Measurements from ENCODE around the gene THSD7B.

THSD7B gene

GRCh38 chr2:136798766-136799165 lies 33.4 kb downstream of the THSD7B start:
- DNase-seq (ENCODE audit: low read depth) = no peak
- H3K4me3 ChIP-seq (ENCODE audit: low read depth, low read length) = no peak overlapping the region
- no peak for TF ChIP-seq CTCF (IDR thresholded peaks at IDR 0.05; ENCODE audit: control insufficient read depth, extremely low read depth, insufficient read depth)

GRCh38 chr2:136801661-136802060 lies 36.3 kb downstream of the THSD7B start:
- no peak overlapping the region for H3K4me3 ChIP-seq (ENCODE audit: low read depth, low read length)
- DNase-seq (ENCODE audit: low read depth) = no peak
- no peak for TF ChIP-seq CTCF (IDR thresholded peaks at IDR 0.05; ENCODE audit: control insufficient read depth, extremely low read depth, insufficient read depth)

GRCh38 chr2:136809998-136810397 lies 44.7 kb downstream of the THSD7B start:
- no peak for TF ChIP-seq CTCF (IDR thresholded peaks at IDR 0.05; ENCODE audit: control insufficient read depth, extremely low read depth, insufficient read depth)
- DNase-seq (ENCODE audit: low read depth) = no peak
- H3K4me3 ChIP-seq (ENCODE audit: low read depth, low read length) = no peak overlapping the region

- DNase-seq (ENCODE audit: low read depth) = no peak
- no peak overlapping the region for H3K4me3 ChIP-seq (ENCODE audit: low read depth, low read length)
- no peak for TF ChIP-seq CTCF (IDR thresholded peaks at IDR 0.05; ENCODE audit: control insufficient read depth, extremely low read depth, insufficient read depth)
Observed at GRCh38 chr2:136818839-136819238, 53.5 kb downstream of the THSD7B start.

- TF ChIP-seq CTCF (IDR thresholded peaks at IDR 0.05; ENCODE audit: control insufficient read depth, extremely low read depth, insufficient read depth) = no peak
- no peak for DNase-seq (ENCODE audit: low read depth)
- H3K4me3 ChIP-seq (ENCODE audit: low read depth, low read length) = no peak overlapping the region
Observed at GRCh38 chr2:136823291-136823690, 57.9 kb downstream of the THSD7B start.

GRCh38 chr2:136828162-136828561 lies 62.8 kb downstream of the THSD7B start:
- no peak overlapping the region for H3K4me3 ChIP-seq (ENCODE audit: low read depth, low read length)
- TF ChIP-seq CTCF (IDR thresholded peaks at IDR 0.05; ENCODE audit: control insufficient read depth, extremely low read depth, insufficient read depth) = no peak

GRCh38 chr2:136828774-136829173 lies 63.4 kb downstream of the THSD7B start:
- no peak overlapping the region for H3K4me3 ChIP-seq (ENCODE audit: low read depth, low read length)
- DNase-seq (ENCODE audit: low read depth) = no peak
- TF ChIP-seq CTCF (IDR thresholded peaks at IDR 0.05; ENCODE audit: control insufficient read depth, extremely low read depth, insufficient read depth) = no peak

More at GRCh38 chr2:136828162-136828561, 62.8 kb downstream of the THSD7B start:
- DNase-seq (ENCODE audit: low read depth) = no peak

Measured in LNCaP clone FGC (cell line).